Measurements from ENCODE around the gene HMGCR. TPM values are rescaled to one million over a fixed set of nuclear protein-coding genes. Genes with fewer than 3 reads are reported as not detected.

Gene HMGCR
- total and polyA plus RNA-seq, 9 donors: 8.3 to 269 (median 19.3) TPM

- no peak overlapping the region for H3K27ac ChIP-seq
- intact Hi-C loops (cut with DNase I): no loop called here
- H3K36me3 ChIP-seq: no peaks in the 10 kb centered on the region
- H3K4me3 ChIP-seq: no peak overlapping the region
- H3K9me3 ChIP-seq: no peaks in the 10 kb centered on the region
- H3K4me1 ChIP-seq (ENCODE audit: insufficient read depth): no peaks in the 10 kb centered on the region
- no peak for DNase-seq
- TF ChIP-seq POLR2A (IDR thresholded peaks at IDR 0.05) (no peak), EP300 (IDR thresholded peaks at IDR 0.05) (no peak)
- TF ChIP-seq, protein P1, sequence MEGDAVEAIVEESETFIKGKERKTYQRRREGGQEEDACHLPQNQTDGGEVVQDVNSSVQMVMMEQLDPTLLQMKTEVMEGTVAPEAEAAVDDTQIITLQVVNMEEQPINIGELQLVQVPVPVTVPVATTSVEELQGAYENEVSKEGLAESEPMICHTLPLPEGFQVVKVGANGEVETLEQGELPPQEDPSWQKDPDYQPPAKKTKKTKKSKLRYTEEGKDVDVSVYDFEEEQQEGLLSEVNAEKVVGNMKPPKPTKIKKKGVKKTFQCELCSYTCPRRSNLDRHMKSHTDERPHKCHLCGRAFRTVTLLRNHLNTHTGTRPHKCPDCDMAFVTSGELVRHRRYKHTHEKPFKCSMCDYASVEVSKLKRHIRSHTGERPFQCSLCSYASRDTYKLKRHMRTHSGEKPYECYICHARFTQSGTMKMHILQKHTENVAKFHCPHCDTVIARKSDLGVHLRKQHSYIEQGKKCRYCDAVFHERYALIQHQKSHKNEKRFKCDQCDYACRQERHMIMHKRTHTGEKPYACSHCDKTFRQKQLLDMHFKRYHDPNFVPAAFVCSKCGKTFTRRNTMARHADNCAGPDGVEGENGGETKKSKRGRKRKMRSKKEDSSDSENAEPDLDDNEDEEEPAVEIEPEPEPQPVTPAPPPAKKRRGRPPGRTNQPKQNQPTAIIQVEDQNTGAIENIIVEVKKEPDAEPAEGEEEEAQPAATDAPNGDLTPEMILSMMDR (IDR thresholded peaks at IDR 0.05): no peak
- 64 to 73% (median 65%) methylated on average over 4 of the region's 4 CpGs for whole genome bisulfite sequencing, 3 donors
- no peaks in the 10 kb centered on the region for H3K27me3 ChIP-seq
These were observed 31.4 kb downstream of the HMGCR start for GRCh38 chr5:75368391-75368790.

DNA sequence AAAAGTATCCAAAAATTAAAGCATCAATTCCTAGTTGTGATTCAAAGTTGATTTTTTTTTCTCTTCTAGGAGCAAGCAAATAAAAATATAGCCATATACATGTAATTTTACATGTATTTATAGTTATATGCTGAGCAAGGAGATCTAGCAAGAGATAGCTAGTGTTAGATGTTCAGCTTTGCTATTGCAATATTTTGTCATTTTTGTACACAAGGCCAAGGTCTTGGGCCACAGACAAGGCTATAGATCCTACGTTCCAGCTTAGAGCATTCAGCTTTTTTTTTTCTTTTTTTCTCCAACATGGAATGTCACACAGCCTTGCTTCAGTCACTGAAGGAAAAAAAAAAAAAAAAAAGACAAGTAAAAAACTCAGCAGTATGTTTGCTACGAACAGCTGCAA, 36.8 kb downstream of the HMGCR start:
- DNase-seq: no peak
- intact Hi-C loops (cut with DNase I): no loop called here
- H3K4me1 ChIP-seq (ENCODE audit: insufficient read depth): no peaks in the 10 kb centered on the region
- no peak overlapping the region for H3K27ac ChIP-seq
- H3K36me3 ChIP-seq: no peaks in the 10 kb centered on the region
- WGBS, 3 donors: 28 to 45% (median 33%) methylated on average over 2 of the region's 2 CpGs
- no peak for TF ChIP-seq EP300 (IDR thresholded peaks at IDR 0.05)
- TF ChIP-seq, protein P1 (IDR thresholded peaks at IDR 0.05): no peak
- TF ChIP-seq POLR2A (IDR thresholded peaks at IDR 0.05): no peak
- no peaks in the 10 kb centered on the region for H3K27me3 ChIP-seq
- no peaks in the 10 kb centered on the region for H3K9me3 ChIP-seq
- no peak overlapping the region for H3K4me3 ChIP-seq

DNA sequence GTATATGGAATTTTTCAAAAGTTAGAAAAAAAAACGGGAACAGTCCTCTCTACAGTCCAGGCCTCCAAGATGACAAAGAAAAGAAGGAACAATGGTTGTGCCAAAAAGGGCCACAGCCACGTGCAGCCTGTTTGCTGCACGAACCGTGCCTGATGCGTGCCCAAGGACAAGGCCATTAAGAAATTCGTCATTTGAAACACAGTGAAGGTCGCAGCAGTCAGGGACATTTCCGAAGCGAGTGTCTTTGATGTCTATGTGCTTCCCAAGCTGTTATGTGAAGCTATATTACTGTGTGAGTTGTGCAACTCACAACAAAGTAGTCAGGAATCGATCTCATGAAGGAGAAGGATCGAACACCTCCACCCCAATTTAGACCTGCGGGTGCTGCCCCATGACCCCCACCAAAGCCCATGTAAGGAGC, 37.4 kb downstream of the HMGCR start:
- 50 to 58% (median 56%) methylated on average over 12 of the region's 12 CpGs for WGBS, 3 donors
- no peaks in the 10 kb centered on the region for H3K36me3 ChIP-seq

DNA sequence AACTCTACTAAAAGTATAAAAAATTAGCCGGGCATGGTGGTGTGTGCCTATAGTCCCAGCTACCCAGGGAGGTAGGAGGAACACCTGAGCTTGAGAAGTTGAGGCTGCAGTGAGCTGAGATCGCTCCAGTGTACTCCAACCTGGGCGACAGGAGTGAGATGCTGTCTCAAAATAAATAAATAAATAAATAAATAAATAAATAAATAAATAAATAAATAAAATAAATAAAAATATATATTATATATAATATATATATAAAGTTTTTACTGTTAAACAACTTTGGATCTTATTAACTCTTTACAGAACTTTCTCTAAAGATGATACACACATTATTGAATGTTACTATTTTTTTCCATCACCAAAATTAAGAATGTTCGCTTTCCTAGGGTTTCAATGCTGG, 38.4 kb downstream of the HMGCR start:
- 96 to 99% (median 97%) methylated on average over 4 of the region's 4 CpGs for WGBS, 3 donors
- intact Hi-C loops (cut with DNase I): no loop called here
- Histone ChIP-seq H3K27me3 (no peaks in the 10 kb centered on the region), H3K4me1 (ENCODE audit: insufficient read depth) (no peaks in the 10 kb centered on the region), H3K27ac (no peak overlapping the region), H3K9me3 (no peaks in the 10 kb centered on the region), H3K4me3 (no peak overlapping the region), H3K36me3 (no peaks in the 10 kb centered on the region)
- TF ChIP-seq, protein P1 (IDR thresholded peaks at IDR 0.05): no peak
- TF ChIP-seq EP300 (IDR thresholded peaks at IDR 0.05) (no peak), POLR2A (IDR thresholded peaks at IDR 0.05) (no peak)
- no peak for DNase-seq

More for the DNA sequence above, 37.4 kb downstream of the HMGCR start:
- DNase-seq: no peak
- H3K9me3 ChIP-seq: no peaks in the 10 kb centered on the region
- TF ChIP-seq POLR2A (IDR thresholded peaks at IDR 0.05) (no peak), EP300 (IDR thresholded peaks at IDR 0.05) (no peak)
- TF ChIP-seq, protein P1 (IDR thresholded peaks at IDR 0.05): no peak
- intact Hi-C loops (cut with DNase I): no loop called here
- no peak overlapping the region for H3K4me3 ChIP-seq
- H3K27ac ChIP-seq: no peak overlapping the region
- H3K4me1 ChIP-seq (ENCODE audit: insufficient read depth): no peaks in the 10 kb centered on the region
- no peaks in the 10 kb centered on the region for H3K27me3 ChIP-seq

Measured in ovary (tissue), 9 donors.